GM15510 (cell line): ENCODE results near the gene ZSCAN5B.
"Not testable (repeated sequence)": the region's sequence is repeated elsewhere in the genome, so short reads cannot be mapped to it uniquely, and the experiment has no call there.

Experiments used
- POLR2A ChIP-seq: IDR thresholded peaks from 3 replicates; pipeline ENCODE4 v1.6.1; 2011; ENCODE audit warnings: borderline replicate concordance; ENCODE audit not compliant: insufficient read length; ENCODE audit errors: extremely low read depth

Gene ZSCAN5B

DNA sequence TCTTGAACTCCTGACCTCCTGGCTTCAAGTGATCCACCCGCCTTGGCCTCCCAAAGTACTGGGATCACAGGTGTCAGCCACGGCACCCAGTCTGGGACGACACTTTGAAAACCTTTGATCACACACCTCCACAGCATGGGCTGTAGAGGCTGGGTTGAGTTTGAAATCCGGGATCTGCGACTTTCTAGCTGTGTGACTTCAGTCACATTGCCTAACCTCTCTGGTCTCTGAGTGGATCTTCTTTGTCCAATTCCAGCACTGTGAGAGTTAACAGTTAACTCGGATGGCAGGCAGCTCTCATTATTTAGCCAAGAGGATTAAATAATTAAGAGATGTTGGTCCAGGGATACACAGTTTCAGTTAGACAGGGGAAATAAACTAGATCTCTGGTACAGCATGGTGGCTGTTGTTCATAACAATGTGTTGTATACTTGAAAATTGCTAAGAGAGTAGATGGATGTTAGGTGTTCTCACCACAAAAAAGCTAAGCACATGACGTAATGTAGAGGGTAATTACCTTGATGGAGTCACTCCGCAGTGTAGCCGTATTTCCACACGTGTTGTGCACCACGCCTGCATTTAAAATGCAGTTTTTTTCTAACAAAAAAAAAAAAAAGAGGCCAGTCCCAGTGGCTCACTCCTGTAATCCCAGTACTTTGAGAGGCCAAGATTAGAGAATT is 19.9 kb downstream of the ZSCAN5B start:
- no peak for TF ChIP-seq POLR2A

DNA sequence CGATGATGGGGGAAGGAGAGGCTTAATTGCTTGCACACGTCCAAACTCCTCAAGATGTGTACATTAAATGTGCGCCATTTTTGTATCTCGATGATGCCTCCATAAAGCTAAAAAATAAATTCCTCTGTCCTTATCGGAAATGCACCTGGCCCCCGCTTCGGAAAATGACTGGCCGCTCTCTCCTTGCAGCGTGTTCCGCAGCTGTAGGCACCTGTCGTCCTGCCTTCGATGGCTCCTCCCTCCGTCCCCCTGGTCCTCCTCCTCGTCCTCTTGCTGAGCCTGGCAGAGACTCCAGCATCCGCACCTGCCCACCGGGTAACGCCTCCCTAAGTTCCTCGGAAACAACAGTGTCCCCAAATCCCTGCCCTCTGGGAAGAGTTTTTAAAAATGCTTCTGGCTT is 20.7 kb downstream of the ZSCAN5B start:
- TF ChIP-seq POLR2A: no peak

DNA sequence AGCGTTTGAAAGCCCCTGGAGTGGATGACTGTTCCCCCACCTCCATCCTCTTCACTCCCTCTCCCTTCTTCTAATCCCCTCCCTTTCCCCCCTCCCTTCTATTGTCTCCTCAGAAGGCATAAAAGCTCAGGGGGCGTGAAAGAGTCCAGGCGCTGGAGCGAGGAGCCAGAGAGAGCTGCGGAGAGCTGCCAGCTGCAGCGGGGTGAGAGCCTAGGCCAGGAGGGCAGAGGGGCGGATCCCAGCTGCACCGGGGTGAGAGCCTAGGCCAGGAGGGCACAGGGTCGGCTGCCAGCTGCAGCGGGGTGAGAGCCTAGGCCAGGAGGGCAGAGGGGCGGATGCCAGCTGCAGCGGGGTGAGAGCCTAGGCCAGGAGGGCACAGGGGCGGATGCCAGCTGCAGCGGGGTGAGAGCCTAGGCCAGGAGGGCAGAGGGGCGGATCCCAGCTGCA is 21.7 kb downstream of the ZSCAN5B start, which contains the start of gene GALP:
Gene GALP (plus strand): TSS at position 148 of the 447 bp plus-strand sequence. CDS start 1,101 bp downstream, outside the sequence.
- not testable (repeated sequence) for TF ChIP-seq POLR2A

DNA sequence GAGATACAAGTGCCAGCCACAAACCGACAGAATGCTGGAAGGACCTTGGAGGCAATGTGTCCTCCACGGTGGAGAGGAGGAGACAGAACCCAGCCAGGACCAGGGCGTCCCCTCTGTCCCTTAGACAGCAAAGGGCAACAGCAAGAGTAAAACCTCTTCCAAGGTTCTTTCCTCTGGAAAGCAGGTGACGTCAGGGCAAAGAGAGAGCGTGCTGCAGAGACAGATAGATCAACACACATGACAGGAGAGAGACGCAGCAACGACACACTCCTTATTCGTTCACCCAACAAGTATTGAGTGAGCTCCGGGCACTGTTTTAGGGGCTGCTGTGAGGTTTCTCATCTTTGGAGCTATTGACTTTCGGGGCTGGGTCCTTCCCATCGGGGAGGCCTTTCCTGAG is 23.0 kb downstream of the ZSCAN5B start:
- no peak for TF ChIP-seq POLR2A

- no peak for TF ChIP-seq POLR2A
These were observed 23.5 kb downstream of the ZSCAN5B start for GRCh38 chr19:56174086-56174485.

GRCh38 chr19:56170261-56170660 is 27.3 kb downstream of the ZSCAN5B start:
- TF ChIP-seq POLR2A: no peak

GRCh38 chr19:56167064-56167578 is 30.5 kb downstream of the ZSCAN5B start:
- no peak for TF ChIP-seq POLR2A

DNA sequence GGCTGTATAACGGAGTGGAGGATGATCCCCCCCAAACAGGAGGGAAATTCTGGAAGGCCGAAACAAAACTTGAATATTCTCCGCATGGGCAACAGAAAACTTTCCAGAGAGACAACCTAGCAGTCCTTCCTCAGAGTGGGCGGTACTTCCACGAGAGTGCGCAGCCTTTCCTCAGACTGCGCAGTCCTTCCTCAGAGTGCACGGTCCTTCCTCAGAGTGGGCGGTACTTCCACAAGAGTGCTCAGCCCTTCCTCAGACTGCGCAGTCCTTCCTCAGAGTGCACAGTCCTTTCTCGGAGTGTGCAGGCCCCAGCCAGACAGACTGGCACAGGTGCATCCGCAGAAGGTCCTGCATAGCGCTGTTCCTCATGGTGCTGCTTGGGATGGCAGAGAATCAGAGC is 34.5 kb downstream of the ZSCAN5B start:
- TF ChIP-seq POLR2A: no peak

- TF ChIP-seq POLR2A: no peak
These were observed 35.3 kb downstream of the ZSCAN5B start for GRCh38 chr19:56162258-56162657.

GRCh38 chr19:56161534-56161933 is 36.0 kb downstream of the ZSCAN5B start:
- TF ChIP-seq POLR2A: no peak

- no peak for TF ChIP-seq POLR2A
These were observed 37.8 kb downstream of the ZSCAN5B start for GRCh38 chr19:56159622-56160271.

DNA sequence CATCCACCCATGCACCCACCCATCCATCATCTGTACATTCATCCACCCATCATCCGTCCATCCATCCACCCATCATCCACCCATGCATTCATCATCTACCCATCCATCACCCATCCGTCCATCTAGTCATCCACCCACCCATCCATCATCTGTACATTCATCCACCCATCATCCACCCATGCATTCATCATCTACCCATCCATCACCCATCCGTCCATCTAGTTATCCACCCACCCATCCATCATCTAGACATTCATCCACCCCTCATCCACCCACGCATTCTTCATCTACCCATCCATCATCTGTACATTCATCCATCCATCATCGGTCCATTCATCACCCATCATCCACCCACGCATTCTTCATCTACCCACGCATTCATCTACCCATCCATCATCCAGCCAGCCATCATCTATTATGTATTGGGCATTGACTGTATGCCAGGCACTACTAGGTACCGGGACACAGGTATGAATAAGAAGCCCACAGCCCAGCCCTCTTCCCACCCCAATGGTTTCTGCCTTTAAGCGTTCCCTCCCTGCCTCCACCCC is 38.5 kb downstream of the ZSCAN5B start:
- TF ChIP-seq POLR2A: no peak

- TF ChIP-seq POLR2A: no peak
These were observed 39.3 kb downstream of the ZSCAN5B start for GRCh38 chr19:56158170-56158757.

- no peak for TF ChIP-seq POLR2A
These were observed 40.8 kb downstream of the ZSCAN5B start for GRCh38 chr19:56156768-56157167.

GRCh38 chr19:56155124-56155687 is 42.4 kb downstream of the ZSCAN5B start:
- no peak for TF ChIP-seq POLR2A
